Natural killer cell treated with Interleukin-12 subunit alpha and Interleukin-12 subunit beta and Interleukin-15 and Interleukin-18, amount 100 ng/mL, for 72 hours (primary cell): Measurements from ENCODE around the gene AJM1. TPM values are rescaled to one million over a fixed set of nuclear protein-coding genes. Genes with fewer than 3 reads are reported as not detected.
"Not testable (repeated sequence)": the region's sequence is repeated elsewhere in the genome, so short reads cannot be mapped to it uniquely, and the experiment has no call there.

Source experiments
- ATAC-seq, 2 donors: fragments of 150-1000 bp; cut with Tn5 transposase in 1 of 2; sonication (Bioruptor Pico), chemical (Tn5 transposase) in 1 of 2; 2 replicates each; pipeline ENCODE4 v1.10.0; 2021
- DNase-seq: peaks from one replicate; pipeline ENCODE4 v3.0.0; 2022; ENCODE audit warnings: low spot score
- H3K27ac Mint-ChIP-seq, 2 donors: 1 replicate in 1 of 2; 2 replicates in 1 of 2; pipeline ENCODE4 v1.8.0; 2022; ENCODE audit warnings: mixed read lengths in 2 of 2, mild to moderate bottlenecking in 1 of 2, moderate library complexity in 1 of 2
- H3K27me3 Mint-ChIP-seq, 2 donors: 1 replicate in 1 of 2; 2 replicates in 1 of 2; pipeline ENCODE4 v1.8.0; 2022; ENCODE audit warnings: mixed read lengths in 2 of 2
- H3K36me3 Mint-ChIP-seq: one replicate; pipeline ENCODE4 v1.8.0; 2022; ENCODE audit warnings: mixed read lengths
- H3K4me1 Mint-ChIP-seq, 2 donors: 1 replicate in 1 of 2; 2 replicates in 1 of 2; pipeline ENCODE4 v1.8.0; 2022; ENCODE audit warnings: low read depth in 2 of 2, mixed read lengths in 2 of 2, mild to moderate bottlenecking in 1 of 2
- H3K4me3 Mint-ChIP-seq: one replicate; pipeline ENCODE4 v1.8.0; 2022; ENCODE audit warnings: mixed read lengths
- H3K9me3 Mint-ChIP-seq: 2 replicates; pipeline ENCODE4 v1.8.0; 2022; ENCODE audit warnings: mixed read lengths
- total RNA-seq, 2 donors: library from RNA; stranded (reverse); gene quantifications; one replicate each; pipeline ENCODE4 v1.2.3, GENCODE V29; 2022

The AJM1 gene
- total RNA-seq, 2 donors from 2014 or later = 7.8 to 11.2 TPM

- Mint-ChIP-seq H3K36me3 (no peaks in the 10 kb centered on the region), H3K4me1 (no peaks in the 10 kb centered on the region), H3K27ac (no peak overlapping the region), H3K27me3 (no peaks in the 10 kb centered on the region), H3K9me3 (no peaks in the 10 kb centered on the region), H3K4me3 (no peak overlapping the region)
- no peak for ATAC-seq
- DNase-seq = peak; percentile 48
Observed at GRCh38 chr9:136831002-136831719, 11.1 kb upstream of the AJM1 start.

- no peaks in the 10 kb centered on the region for H3K36me3 Mint-ChIP-seq
- H3K4me3 Mint-ChIP-seq = no peak overlapping the region
- H3K27me3 Mint-ChIP-seq = no peaks in the 10 kb centered on the region
- no peaks in the 10 kb centered on the region for H3K9me3 Mint-ChIP-seq
- ATAC-seq = no peak
- no peak overlapping the region for H3K27ac Mint-ChIP-seq
- no peaks in the 10 kb centered on the region for H3K4me1 Mint-ChIP-seq
- DNase-seq = peak; percentile 45
Observed at GRCh38 chr9:136831720-136832104, 10.6 kb upstream of the AJM1 start.

- peak; percentile 40 for DNase-seq
- ATAC-seq = no peak
- H3K27ac Mint-ChIP-seq = no peak overlapping the region
- no peak overlapping the region for H3K4me3 Mint-ChIP-seq
- H3K9me3 Mint-ChIP-seq = no peaks in the 10 kb centered on the region
- no peaks in the 10 kb centered on the region for H3K36me3 Mint-ChIP-seq
- no peaks in the 10 kb centered on the region for H3K27me3 Mint-ChIP-seq
- no peaks in the 10 kb centered on the region for H3K4me1 Mint-ChIP-seq
Observed at GRCh38 chr9:136832581-136832980, 9.7 kb upstream of the AJM1 start.

GRCh38 chr9:136833381-136834048, 8.8 kb upstream of the AJM1 start:
- H3K4me3 Mint-ChIP-seq, H3K27ac Mint-ChIP-seq, H3K36me3 Mint-ChIP-seq, H3K9me3 Mint-ChIP-seq, H3K27me3 Mint-ChIP-seq, H3K4me1 Mint-ChIP-seq, ATAC-seq: not testable (repeated sequence)
- peak; percentile 44 for DNase-seq

- no peak overlapping the region for H3K4me3 Mint-ChIP-seq
- H3K27ac Mint-ChIP-seq = no peak overlapping the region
- H3K36me3 Mint-ChIP-seq = no peaks in the 10 kb centered on the region
- H3K4me1 Mint-ChIP-seq = peaks cover 4% of the 10 kb centered on the region in 2 donors
- H3K9me3 Mint-ChIP-seq = no peaks in the 10 kb centered on the region
- no peak for ATAC-seq
- H3K27me3 Mint-ChIP-seq = no peaks in the 10 kb centered on the region
- DNase-seq = no peak
Observed at GRCh38 chr9:136835162-136835931, 6.9 kb upstream of the AJM1 start.

- Mint-ChIP-seq H3K9me3 (no peaks in the 10 kb centered on the region), H3K4me1 (peaks cover 4% of the 10 kb centered on the region in 2 donors), H3K27me3 (no peaks in the 10 kb centered on the region), H3K27ac (no peak overlapping the region), H3K4me3 (no peak overlapping the region), H3K36me3 (no peaks in the 10 kb centered on the region)
- ATAC-seq (no peak), DNase-seq (no peak)
Observed at GRCh38 chr9:136835932-136836904, 6.1 kb upstream of the AJM1 start.

GRCh38 chr9:136837146-136837855, 5.0 kb upstream of the AJM1 start:
- DNase-seq (no peak), ATAC-seq (no peak)
- H3K27ac Mint-ChIP-seq = no peak overlapping the region
- H3K36me3 Mint-ChIP-seq = no peaks in the 10 kb centered on the region
- no peaks in the 10 kb centered on the region for H3K9me3 Mint-ChIP-seq
- no peaks in the 10 kb centered on the region for H3K27me3 Mint-ChIP-seq
- peaks cover 4 to 6% of the 10 kb centered on the region in 2 donors for H3K4me1 Mint-ChIP-seq
- no peak overlapping the region for H3K4me3 Mint-ChIP-seq

- not testable (repeated sequence) for H3K4me3 Mint-ChIP-seq, H3K36me3 Mint-ChIP-seq, H3K27me3 Mint-ChIP-seq, H3K27ac Mint-ChIP-seq, H3K9me3 Mint-ChIP-seq, H3K4me1 Mint-ChIP-seq, ATAC-seq, DNase-seq
Observed at GRCh38 chr9:136837856-136838277, 4.4 kb upstream of the AJM1 start.

- Mint-ChIP-seq H3K27me3 (no peaks in the 10 kb centered on the region), H3K36me3 (no peaks in the 10 kb centered on the region), H3K4me3 (no peak overlapping the region), H3K4me1 (peaks cover 4 to 7% of the 10 kb centered on the region in 2 donors), H3K9me3 (no peaks in the 10 kb centered on the region), H3K27ac (no peak overlapping the region)
- no peak for DNase-seq
- no peak for ATAC-seq
Observed at GRCh38 chr9:136838314-136839228, 3.7 kb upstream of the AJM1 start.

GRCh38 chr9:136839229-136840139, 2.8 kb upstream of the AJM1 start:
- Mint-ChIP-seq H3K27me3 (no peaks in the 10 kb centered on the region), H3K36me3 (no peaks in the 10 kb centered on the region), H3K4me1 (peaks cover 4 to 7% of the 10 kb centered on the region in 2 donors), H3K4me3 (no peak overlapping the region), H3K27ac (no peak overlapping the region), H3K9me3 (no peaks in the 10 kb centered on the region)
- no peak for ATAC-seq
- no peak for DNase-seq

- Mint-ChIP-seq H3K4me3 (no peak overlapping the region), H3K4me1 (peaks cover 4 to 7% of the 10 kb centered on the region in 2 donors), H3K9me3 (no peaks in the 10 kb centered on the region), H3K36me3 (no peaks in the 10 kb centered on the region), H3K27me3 (no peaks in the 10 kb centered on the region), H3K27ac (no peak overlapping the region)
- DNase-seq = no peak
- ATAC-seq = no peak
Observed at GRCh38 chr9:136840140-136840876, 2.0 kb upstream of the AJM1 start.
